DOHH2 (cell line): ENCODE data around the gene HELZ.

ENCODE experiments used
- EZH2phosphoT487 ChIP-seq: fragments of 200-600 bp; sonication (generic); IDR thresholded peaks from 2 replicates; pipeline ENCODE4 v1.6.1; 2017; ENCODE audit warnings: borderline replicate concordance, mild to moderate bottlenecking, antibody characterized with exemption, low read length, moderate library complexity, mixed read lengths
- TF ChIP-seq, protein P1 (sequence below): fragments of 200-600 bp; sonication (generic); IDR thresholded peaks from one replicate; pipeline ENCODE4 v1.5.1; 2014; ENCODE audit warnings: antibody characterized with exemption, mild to moderate bottlenecking, low read depth, low read length; ENCODE audit not compliant: poor library complexity, severe bottlenecking

DNA sequence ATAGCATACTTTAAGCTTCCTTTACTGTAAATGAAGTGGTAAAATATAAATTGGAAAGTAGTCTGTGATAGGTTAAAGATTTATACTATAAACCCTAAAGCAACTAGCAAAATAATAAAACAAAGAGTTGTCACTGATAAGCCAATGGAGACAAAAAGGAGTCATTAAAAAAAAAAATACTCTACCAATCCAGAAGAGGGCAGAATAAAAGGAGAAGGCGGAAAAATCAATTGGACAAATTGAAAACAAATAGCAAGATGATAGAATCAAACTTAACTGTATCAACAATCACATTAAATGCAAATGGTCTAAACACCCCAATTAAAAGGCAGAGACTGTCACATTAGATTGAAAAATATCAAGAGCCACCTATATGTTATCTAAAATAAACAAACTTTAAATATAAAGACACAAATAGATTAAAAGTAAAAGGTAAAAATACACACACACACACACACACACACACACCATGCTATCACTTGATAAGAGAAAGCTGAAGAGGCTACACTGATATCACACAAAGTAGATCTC is 128.9 kb downstream of the HELZ start:
- TF ChIP-seq EZH2phosphoT487 = no peak
- TF ChIP-seq, protein P1, sequence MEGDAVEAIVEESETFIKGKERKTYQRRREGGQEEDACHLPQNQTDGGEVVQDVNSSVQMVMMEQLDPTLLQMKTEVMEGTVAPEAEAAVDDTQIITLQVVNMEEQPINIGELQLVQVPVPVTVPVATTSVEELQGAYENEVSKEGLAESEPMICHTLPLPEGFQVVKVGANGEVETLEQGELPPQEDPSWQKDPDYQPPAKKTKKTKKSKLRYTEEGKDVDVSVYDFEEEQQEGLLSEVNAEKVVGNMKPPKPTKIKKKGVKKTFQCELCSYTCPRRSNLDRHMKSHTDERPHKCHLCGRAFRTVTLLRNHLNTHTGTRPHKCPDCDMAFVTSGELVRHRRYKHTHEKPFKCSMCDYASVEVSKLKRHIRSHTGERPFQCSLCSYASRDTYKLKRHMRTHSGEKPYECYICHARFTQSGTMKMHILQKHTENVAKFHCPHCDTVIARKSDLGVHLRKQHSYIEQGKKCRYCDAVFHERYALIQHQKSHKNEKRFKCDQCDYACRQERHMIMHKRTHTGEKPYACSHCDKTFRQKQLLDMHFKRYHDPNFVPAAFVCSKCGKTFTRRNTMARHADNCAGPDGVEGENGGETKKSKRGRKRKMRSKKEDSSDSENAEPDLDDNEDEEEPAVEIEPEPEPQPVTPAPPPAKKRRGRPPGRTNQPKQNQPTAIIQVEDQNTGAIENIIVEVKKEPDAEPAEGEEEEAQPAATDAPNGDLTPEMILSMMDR = peak; percentile 28
